GM21423 (cell line): ENCODE results near the gene TAF1C.
A peak's percentile ranks its signal among the peaks of the same experiment; 100 is the strongest.
"Not testable (repeated sequence)": the region's sequence is repeated elsewhere in the genome, so short reads cannot be mapped to it uniquely, and the experiment has no call there.

Experiments
- ATAC-seq: cut with Tn5 transposase; IDR thresholded peaks from one replicate; pipeline ENCODE4 v1.9.1; 2021; ENCODE audit warnings: mild to moderate bottlenecking, moderate library complexity; ENCODE audit not compliant: unreplicated experiment

The TAF1C gene, protein sequence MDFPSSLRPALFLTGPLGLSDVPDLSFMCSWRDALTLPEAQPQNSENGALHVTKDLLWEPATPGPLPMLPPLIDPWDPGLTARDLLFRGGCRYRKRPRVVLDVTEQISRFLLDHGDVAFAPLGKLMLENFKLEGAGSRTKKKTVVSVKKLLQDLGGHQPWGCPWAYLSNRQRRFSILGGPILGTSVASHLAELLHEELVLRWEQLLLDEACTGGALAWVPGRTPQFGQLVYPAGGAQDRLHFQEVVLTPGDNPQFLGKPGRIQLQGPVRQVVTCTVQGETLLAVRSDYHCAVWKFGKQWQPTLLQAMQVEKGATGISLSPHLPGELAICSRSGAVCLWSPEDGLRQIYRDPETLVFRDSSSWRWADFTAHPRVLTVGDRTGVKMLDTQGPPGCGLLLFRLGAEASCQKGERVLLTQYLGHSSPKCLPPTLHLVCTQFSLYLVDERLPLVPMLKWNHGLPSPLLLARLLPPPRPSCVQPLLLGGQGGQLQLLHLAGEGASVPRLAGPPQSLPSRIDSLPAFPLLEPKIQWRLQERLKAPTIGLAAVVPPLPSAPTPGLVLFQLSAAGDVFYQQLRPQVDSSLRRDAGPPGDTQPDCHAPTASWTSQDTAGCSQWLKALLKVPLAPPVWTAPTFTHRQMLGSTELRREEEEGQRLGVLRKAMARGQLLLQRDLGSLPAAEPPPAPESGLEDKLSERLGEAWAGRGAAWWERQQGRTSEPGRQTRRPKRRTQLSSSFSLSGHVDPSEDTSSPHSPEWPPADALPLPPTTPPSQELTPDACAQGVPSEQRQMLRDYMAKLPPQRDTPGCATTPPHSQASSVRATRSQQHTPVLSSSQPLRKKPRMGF

DNA sequence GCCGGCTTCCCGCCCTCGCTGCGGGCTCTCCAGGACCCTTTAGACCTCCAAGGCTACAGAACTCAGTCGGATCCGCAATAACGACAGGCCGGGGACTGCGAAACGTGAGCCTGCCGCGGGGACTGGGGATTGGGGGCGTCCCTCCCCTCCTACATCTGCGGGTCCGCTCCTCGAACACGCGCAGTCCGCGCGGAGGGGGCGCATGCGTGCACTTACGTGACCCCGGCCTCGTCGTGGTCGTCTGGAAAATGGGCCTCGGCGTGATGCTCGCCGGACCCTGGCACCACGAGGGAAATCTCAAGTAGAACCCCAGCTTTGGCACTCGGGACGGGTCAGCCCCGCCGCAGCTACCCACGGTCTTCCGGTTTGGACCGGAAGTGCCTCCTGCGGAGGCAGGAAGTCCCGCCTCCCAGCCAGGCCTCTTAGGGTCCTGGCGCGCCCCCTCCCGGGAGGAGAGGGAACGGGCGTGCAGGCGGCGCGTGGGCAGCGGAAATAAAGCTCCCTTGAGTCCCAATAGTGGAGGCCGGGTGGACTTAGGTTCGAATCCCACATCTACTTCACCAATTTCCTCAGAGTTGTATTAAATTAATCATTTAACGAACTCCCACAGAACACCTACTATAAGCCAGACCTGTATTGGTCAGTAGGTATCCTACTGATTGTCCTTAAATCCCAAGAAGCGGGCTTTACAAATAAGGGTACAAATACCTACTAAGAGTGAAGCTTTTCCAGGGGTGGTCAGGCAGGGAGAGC lies at the start of gene TAF1C:
TAF1C (minus strand) TSS at position 373 of the 753 bp plus-strand sequence. CDS start 2,069 bp downstream, outside the sequence.
- ATAC-seq: peak; percentile 95

- ATAC-seq: no peak
These were observed 47.7 kb upstream of the TAF1C start for GRCh38 chr16:84234321-84235241.

DNA sequence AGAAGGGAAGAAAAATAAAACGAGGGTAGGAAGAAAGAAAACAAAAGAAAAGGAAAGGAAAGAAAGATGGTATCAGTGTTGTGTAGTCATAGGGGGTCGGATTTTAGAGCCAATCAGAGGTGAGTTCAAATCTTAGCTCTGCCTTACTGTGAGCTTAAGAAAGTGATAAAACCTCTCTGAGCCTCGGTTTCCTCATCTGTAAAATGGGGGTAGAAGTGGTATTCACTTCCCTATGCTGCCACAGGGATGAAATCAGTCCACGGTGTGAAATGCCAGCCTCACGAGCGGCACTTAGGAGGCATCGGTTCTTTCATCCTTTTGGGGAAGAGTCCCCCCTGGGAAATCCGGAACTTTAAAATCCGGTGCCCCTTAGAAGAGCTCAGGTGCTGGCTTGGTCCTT lies 46.9 kb upstream of the TAF1C start:
- ATAC-seq: no peak

DNA sequence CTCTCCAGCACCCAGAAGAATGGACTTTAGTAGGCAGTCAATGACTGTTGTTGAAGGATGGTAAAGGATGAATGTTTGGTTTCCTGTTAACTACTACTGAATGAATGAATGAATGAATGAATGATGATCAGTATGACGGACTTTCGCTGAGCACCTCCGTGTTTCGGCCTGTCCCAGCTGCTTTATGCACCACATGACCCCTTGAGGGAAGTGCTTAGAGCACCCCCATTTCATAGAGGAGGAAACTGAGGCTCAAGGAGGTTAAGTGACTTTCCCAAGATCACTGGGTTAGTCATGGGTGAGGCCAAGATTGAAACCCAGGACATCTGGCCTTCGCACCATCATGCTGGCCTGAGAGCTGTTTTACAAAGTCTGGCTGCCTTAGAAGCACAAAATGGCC lies 46.1 kb upstream of the TAF1C start:
- ATAC-seq: no peak

- ATAC-seq: no peak
These were observed 45.2 kb upstream of the TAF1C start for GRCh38 chr16:84232060-84232459.

- no peak for ATAC-seq
These were observed 42.6 kb upstream of the TAF1C start for GRCh38 chr16:84229471-84229870.

GRCh38 chr16:84228256-84228838 lies 41.5 kb upstream of the TAF1C start:
- ATAC-seq: no peak

- ATAC-seq: no peak
These were observed 40.7 kb upstream of the TAF1C start for GRCh38 chr16:84227548-84227947.

DNA sequence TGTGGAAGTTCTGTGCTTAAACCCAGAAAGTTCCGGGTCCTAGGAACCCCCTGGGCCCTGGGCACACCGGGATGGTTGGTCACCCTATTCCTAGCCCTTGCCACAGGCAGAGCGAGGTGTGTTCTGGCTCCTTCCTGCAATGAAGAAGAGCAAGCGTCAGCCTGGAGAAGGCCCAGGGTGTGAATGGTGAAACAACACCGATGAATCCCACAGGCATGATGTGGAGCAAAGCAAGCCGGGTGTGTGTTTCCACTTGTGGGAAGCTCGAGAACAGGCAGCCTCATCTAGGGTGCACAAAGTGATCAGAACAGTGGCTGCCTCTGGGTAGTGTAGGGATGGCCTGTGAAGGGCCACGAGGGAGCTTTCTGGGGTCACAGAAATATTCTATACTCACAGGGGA lies 39.2 kb upstream of the TAF1C start:
- ATAC-seq: no peak

DNA sequence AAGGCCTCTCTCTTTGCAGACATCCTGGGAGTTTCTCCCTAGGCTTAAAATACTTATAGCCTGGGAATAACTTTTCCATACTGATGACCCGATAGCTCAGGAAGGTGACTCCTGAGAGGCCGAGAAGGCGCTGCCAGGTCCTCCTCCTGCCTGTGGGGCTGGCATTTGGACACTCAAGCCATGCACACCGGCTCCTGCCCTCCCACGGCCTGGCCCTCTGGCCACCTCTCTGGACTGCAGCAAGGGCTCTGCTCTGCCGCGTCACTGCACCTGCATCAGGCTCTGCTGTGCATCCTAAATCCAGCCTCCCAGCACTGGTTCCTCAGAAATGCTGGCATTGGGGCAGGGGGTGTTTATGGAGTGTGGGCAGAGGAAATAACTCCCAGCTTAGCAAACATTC lies 38.7 kb upstream of the TAF1C start:
- ATAC-seq: no peak

DNA sequence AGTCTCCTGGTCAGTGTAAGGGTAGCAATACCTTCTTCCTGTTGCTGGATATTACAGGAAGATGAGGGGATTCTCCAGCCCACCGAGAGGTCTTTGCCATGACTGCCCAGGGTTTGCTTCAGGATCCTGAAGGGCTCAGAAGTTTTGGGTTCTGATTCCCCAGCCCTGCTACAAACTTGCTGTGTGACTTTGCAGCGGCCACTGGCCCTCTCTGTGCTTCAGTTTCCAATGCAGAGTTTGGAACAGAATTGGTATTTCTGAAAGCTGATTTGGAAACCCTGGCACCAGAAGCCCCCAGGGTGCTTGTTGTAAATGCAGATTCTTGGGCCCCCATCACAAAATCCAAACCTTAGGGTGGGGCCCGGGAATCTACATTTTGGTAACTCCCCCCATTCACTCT lies 38.3 kb upstream of the TAF1C start:
- no peak for ATAC-seq

- ATAC-seq: no peak
These were observed 37.7 kb upstream of the TAF1C start for GRCh38 chr16:84224554-84224953.

GRCh38 chr16:84223456-84223855 lies 36.6 kb upstream of the TAF1C start:
- ATAC-seq: no peak

DNA sequence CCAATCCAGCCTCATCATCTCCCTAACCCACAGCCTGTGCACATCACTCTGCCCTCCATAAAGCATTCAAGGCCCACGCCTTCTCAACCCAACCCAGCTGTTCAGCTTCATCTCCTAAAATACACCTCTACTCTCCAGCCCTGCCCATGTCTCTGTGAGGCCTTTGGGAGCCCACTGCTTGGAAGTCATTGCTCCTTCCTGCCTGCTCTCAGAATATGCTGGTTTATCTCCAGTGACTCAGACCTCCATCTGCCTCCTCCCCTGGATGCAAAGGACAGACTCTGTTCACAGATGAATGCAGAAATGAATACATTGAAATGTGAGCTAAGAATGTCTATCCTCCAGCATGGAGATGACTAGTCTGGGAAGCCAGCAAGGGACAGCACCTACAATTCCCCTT lies 34.0 kb upstream of the TAF1C start:
- no peak for ATAC-seq

DNA sequence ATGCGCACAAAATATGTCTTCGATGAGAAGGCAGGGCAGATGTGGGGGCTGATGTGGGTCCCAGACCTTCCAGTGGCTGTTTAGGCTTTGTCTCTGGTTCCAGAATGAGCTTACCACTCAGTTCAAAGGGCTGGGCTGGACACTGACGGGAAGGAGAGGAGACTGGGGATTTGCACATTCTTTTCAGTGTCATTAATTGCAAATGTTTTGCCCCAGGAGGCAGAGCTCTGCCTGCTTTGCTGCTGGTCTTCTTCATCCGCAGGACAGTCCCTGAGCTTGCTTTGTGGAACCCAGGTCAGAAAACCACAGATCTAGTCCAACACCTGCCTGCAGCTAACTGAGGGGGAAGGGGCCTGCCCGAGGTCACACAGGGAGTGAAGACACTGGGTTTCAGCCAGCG lies 32.1 kb upstream of the TAF1C start:
- ATAC-seq: no peak

- no peak for ATAC-seq
These were observed 31.4 kb upstream of the TAF1C start for GRCh38 chr16:84218176-84218823.

DNA sequence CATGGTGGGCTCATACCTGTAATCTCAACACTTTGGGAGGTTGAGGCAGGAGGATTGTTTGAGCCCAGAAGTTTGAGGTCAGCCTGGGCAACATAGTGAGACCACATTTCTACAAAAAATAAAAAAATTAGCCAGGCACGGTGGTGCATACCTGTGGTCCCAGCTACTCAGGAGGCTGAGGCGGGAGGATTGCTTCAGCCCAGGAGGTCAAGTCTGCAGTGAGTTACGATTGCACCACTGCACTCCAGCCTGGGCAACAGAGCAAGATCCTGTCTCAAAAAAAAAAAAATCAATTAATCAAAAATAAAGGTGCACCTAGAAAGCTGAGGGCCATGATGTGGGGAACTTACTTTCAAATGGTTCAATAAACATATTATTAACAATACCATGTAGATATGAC lies 29.3 kb upstream of the TAF1C start:
- not testable (repeated sequence) for ATAC-seq

DNA sequence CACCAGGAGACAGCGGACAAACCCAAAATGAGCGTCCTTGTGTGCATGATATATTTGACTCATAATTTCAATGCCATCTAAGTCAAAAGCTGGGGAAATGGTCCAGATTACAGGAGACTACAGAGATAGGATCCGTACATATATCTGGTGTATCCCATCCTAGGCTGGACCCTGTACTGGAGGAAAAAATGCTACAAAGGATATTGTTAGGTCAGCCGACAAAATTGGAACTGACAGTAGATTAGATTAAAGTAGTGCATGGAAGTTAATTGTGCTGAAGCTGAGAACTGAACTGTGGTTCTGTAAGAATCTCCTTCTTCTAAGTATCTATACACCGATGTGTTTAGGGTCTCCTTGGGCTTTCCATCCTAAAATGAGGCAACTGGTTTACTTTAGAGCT lies 28.7 kb upstream of the TAF1C start:
- no peak for ATAC-seq

- ATAC-seq: no peak
These were observed 27.7 kb upstream of the TAF1C start for GRCh38 chr16:84214451-84215066.
